ENCODE measurements around the gene GOLT1A.

Gene GOLT1A

GRCh38 chr1:204190212-204191211, 23.3 kb downstream of the GOLT1A start:
- no peak for DNase-seq (ENCODE audit: low read depth)

DNA sequence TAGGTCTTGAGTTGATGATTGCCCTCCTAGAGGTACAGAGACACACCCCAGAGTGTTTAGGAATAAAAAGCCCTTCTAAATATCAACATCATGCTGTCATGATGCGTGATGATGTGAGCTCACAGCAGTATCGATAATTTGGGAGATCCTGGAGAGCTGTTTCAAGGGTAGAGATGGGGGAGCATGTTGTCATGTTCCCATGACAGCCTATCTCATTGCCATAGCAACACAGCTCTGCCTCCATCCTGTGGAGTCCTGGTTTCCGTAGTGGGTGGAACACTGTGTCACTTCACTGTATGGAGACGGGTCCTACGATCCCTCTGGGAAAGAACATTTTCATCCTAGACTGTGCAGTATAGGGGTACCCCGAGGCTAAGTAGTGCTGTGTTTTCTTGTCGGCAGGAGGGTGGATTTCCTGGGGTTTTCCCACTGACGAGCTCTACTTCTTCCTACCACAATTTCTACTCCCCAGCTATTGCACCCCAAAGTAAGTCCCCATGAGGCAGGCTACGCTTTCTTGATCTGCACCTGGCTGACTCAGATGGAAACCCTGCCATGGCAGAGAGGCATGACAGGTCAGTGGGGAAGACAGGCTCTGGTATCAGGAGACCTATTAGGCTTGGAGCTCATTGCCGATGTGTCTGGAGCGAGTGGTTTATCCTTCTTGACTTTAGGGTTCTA, 24.7 kb downstream of the GOLT1A start:
- no peak for DNase-seq (ENCODE audit: low read depth)

- DNase-seq (ENCODE audit: low read depth) = no peak
Observed at GRCh38 chr1:204186597-204186996, 27.2 kb downstream of the GOLT1A start.

- no peak for DNase-seq (ENCODE audit: low read depth)
Observed at GRCh38 chr1:204181116-204181515, 32.7 kb downstream of the GOLT1A start.

GRCh38 chr1:204180133-204180532, 33.7 kb downstream of the GOLT1A start:
- DNase-seq (ENCODE audit: low read depth) = no peak

GRCh38 chr1:204178487-204179281, 35.1 kb downstream of the GOLT1A start:
- no peak for DNase-seq (ENCODE audit: low read depth)

GRCh38 chr1:204177133-204177532, 36.7 kb downstream of the GOLT1A start:
- DNase-seq (ENCODE audit: low read depth) = no peak

DNA sequence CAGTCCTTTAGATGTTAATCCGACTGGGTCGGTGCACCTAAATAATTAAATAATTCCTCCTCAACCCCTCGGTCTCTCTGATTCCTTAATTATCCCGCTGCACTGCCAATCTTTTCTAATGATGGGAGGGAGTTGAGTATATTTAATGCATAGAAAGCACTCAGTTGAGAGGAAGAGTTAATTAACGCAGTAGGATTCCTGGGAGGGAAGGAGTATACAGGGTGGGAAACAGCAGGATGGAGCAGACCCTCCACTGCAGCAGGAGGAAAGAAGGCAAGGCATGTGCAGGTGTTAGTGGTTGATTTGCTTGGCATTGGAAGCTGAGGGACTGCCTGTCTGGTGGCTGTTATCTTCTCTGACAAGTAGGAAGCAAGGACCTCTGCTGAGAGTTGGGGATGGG, 37.7 kb downstream of the GOLT1A start:
- no peak for DNase-seq (ENCODE audit: low read depth)

DNA sequence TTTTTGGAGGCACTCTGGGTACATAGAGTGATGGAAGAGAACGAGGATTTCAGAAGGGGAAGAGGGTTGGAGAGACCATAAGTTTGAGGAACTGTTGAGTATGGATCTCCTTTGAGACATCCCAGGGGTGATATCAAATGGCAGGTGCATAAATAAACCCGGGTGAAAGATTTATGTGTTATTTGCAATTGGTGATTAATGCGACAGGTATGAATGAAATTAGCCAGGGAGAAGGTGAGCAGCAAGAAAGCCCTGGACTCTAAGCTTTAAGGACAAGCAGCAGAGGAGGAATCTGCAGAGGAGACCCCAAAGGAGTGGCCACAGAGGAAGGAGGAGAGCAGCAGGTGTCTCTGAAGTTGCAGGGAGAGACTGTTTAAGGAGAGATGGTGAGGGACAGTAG, 38.8 kb downstream of the GOLT1A start:
- DNase-seq (ENCODE audit: low read depth) = no peak

- no peak for DNase-seq (ENCODE audit: low read depth)
Observed at GRCh38 chr1:204172404-204173029, 41.3 kb downstream of the GOLT1A start.

DNA sequence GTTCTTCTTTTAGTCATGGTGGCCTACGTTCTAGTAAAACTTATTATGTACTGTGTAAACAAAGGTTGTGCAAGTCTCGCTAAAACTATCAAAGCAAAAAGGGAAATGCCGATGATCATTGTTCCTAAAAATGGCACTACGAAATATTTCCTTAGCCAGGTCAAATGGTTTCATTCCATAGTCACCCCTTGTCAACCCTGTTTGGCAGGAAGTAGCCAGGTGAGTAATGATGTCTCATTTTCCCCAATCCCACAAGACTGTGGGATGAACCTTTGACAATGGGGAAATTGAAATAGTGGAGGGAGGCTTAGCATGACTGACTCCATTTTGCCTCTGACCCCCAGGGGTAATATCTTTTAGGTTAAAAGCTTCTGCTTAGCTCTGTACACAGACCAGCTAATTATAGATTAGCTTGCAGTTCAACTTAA, 42.0 kb downstream of the GOLT1A start:
- DNase-seq (ENCODE audit: low read depth) = no peak

DNA sequence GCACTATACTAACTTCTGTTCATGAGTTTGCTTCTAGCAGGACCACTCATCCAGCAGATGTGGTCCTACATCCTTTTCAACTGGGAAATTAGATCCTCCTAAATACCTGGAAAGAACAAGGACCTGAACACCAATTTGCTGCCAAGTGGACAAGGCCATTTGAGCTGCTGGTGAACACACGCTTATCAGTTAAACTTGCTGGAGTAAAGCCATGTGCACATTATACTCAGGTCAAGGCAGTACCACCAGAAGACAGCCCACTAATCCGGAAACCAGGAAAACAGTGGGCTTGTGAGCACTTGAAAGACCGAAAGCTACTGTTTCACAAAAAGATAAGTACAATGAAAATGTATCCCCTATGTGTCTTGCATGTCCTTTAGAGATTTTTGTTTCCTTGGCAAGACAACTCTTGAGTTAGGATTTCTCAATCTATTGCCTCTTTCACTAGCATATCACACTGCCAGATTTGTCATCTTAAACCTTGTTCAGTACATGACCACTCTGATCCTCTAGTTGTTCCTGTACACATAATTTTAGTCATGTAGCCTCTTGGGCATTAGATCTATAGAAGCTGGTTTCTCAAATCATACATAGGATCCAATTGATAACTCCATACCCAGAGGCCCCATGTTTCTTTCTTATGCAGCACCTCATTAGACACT, 43.2 kb downstream of the GOLT1A start:
- no peak for DNase-seq (ENCODE audit: low read depth)

- no peak for DNase-seq (ENCODE audit: low read depth)
Observed at GRCh38 chr1:204169858-204170257, 43.9 kb downstream of the GOLT1A start.

GRCh38 chr1:204167730-204168129, 46.1 kb downstream of the GOLT1A start:
- no peak for DNase-seq (ENCODE audit: low read depth)

- no peak for DNase-seq (ENCODE audit: low read depth)
Observed at GRCh38 chr1:204166219-204166618, 47.6 kb downstream of the GOLT1A start, which contains the start of gene REN. Gene REN, minus strand, starts transcription at chr1:204166337. Its CDS starts 44 bp downstream, at chr1:204166293.

- peak; percentile 69 for DNase-seq (ENCODE audit: low read depth)
Observed at GRCh38 chr1:204162494-204163074, 51.2 kb downstream of the GOLT1A start.

GRCh38 chr1:204161609-204162493, 51.9 kb downstream of the GOLT1A start:
- no peak for DNase-seq (ENCODE audit: low read depth)

- DNase-seq (ENCODE audit: low read depth) = no peak
Observed at GRCh38 chr1:204157962-204158361, 55.8 kb downstream of the GOLT1A start.

GRCh38 chr1:204155881-204156280, 57.9 kb downstream of the GOLT1A start:
- DNase-seq (ENCODE audit: low read depth) = no peak
